Upper lobe of left lung (tissue), 4 donors: ENCODE measurements around the gene SLC7A14.

Experiments
- CTCF ChIP-seq, 6 experiments: fragments of 450-650 bp in 4 of 6; fragments of 200-600 bp in 2 of 6; sonication (generic) in 2 of 6; IDR thresholded peaks; one replicate each; pipeline ENCODE4 v1.5.1; 2016 to 2019; ENCODE audit warnings: antibody characterized with exemption in 6 of 6
- EP300 ChIP-seq, 4 donors: sonication (generic); formaldehyde crosslinking; IDR thresholded peaks; one replicate each; pipeline ENCODE4 v1.5.1; 2017; ENCODE audit warnings: antibody characterized with exemption in 4 of 4, control low read depth in 2 of 4
- POLR2A ChIP-seq, 4 donors: fragments of 450-650 bp; IDR thresholded peaks; one replicate each; pipeline ENCODE4 v1.5.1; 2016 to 2017; ENCODE audit warnings: antibody characterized with exemption in 4 of 4, mild to moderate bottlenecking in 2 of 4
- POLR2AphosphoS5 ChIP-seq, 2 donors: sonication (generic); formaldehyde crosslinking; IDR thresholded peaks; one replicate each; pipeline ENCODE4 v1.5.1; 2017; ENCODE audit warnings: antibody characterized with exemption in 2 of 2

DNA sequence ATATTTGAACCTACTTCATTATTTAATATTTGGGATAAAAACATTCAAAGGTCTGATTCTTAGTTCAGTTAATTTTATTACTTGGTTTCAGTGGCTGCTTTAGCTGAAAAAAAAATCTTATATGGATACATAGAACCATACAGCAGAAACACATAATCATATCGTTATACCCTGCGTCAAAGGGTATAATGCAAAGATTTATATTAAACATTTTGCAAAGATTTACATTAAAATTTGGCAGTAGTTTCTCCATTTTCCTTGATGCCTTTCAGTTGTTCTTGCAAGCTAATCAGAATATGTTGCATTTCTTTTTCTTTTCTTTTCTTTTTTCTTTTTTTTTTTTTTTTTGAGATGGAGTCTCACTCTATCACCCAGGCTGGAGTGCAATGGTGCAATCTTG is 135.8 kb downstream of the SLC7A14 start:
- TF ChIP-seq POLR2A (IDR thresholded peaks at IDR 0.05), result no peak
- no peak for TF ChIP-seq CTCF (IDR thresholded peaks at IDR 0.05)
- no peak for TF ChIP-seq POLR2AphosphoS5 (IDR thresholded peaks at IDR 0.05)
- no peak for TF ChIP-seq EP300 (IDR thresholded peaks at IDR 0.05)
